Midbrain (tissue), 1 donor: ENCODE measurements around the gene GASK1A.
"Not testable (repeated sequence)": the region's sequence is repeated elsewhere in the genome, so short reads cannot be mapped to it uniquely, and the experiment has no call there.

Experiments
- DNase-seq: peaks from one replicate; lab custom pipeline; 2025; lab: John Stamatoyannopoulos, UW

GASK1A gene

DNA sequence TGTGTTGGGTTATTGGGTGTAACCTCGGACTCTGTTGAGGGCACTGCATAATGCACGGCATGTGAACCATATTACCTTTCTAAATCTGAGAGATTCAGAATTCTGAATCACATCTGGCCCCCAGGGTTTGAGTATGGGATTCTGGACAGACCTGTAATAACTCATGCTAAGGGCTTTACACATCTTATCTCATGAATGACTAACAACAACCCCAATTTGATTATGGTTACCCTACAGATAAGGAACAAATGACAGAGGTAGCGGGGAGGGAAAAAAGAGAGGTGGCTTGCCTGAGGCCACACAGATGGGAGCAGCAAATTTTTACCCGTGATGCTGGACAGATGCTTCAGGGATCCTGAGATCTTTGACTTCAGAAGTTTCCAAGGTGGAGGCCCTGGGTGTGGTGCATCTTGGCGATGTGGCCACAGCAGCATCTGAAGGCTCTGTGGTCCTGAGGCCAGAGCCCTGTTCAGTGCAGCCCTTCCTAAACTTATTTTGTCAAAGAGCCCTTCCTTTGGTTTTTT is 83.0 kb downstream of the GASK1A start:
- DNase-seq, result no peak

DNA sequence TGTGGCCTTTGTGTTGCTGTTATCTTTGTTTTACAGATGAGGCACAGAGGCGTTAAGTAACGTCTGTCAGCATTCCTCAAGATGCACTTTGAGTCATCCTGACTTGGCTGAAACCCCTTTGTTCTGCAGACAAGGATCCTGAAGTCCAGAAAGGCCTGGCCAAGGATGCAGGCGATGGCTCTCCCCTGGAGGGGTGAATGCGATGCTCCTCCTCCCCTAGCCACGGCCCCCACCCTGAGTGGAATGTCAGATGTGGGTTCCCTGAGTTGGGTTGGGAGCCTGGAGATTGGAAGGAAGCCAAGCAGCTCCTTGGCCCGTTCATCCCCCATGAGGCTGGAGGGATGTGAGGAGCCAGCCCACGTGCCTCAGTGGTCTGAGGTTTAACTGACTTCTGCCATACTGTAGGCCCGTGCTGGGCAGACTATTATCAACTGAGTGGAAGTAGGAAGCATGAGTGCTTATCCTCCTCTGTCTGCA is 83.5 kb downstream of the GASK1A start:
- DNase-seq, result no peak

DNA sequence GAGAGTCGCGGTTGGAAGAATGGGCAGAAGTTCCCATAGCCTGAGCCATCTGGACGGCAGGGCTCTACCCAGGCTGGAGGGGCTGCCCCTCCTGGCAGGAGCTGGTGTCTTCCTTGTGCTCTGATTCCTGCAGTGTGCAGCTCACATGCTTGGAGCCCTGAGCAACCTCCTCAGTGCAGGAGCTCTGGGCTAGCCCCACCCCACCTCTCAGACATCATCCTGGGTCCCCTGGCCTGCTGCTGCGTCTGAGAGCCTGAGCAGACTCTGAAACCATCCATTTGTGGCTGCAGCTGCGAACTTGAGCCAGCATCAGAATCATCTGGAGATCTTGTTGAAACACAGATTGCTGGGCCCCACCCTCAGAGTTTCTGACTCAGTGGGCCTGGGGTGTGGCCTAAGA is 84.0 kb downstream of the GASK1A start:
- no peak for DNase-seq

DNA sequence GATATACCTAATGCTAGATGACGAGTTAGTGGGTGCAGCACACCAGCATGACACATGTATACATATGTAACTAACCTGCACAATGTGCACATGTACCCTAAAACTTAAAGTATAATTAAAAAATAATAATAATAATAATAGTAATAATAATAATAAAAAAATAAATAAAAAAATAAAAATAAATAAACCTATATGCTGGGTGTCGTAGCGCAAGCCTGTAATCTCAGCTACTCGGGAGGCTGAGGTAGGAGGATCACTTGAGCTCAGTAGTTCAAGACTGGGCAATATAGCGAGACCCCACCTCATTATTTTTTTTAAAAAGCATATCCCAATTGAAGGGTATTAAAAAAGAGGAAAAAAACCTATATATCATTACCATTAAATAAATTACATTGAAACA is 91.6 kb downstream of the GASK1A start:
- DNase-seq, result not testable (repeated sequence)

DNA sequence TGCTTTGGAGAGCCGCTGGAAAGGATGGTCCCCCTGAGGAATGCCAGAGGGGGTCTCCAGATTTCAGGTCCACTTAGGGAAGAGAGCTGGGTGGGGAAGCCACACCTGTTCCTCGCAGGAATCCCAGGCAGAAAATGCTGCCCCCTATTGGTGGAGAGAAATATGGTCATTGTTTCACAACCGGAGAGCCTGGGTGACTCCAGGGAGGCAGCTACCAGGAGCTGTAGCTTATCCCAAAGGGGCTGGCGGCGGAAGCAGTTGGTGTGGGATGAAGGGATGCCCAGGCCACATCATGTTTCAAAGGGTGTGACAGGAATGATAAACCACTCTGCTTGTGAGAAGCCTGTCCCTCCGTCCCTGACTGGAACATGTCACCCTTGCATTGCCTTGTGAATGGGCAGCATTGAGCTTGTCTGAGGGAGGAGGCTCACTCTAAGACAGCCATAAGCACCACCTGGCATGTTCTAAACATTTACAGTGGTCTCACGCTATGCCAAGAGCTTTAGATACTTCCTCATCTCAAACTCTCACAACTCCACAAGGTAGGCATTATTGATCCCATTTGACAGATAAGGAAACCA is 92.3 kb downstream of the GASK1A start:
- no peak for DNase-seq

DNA sequence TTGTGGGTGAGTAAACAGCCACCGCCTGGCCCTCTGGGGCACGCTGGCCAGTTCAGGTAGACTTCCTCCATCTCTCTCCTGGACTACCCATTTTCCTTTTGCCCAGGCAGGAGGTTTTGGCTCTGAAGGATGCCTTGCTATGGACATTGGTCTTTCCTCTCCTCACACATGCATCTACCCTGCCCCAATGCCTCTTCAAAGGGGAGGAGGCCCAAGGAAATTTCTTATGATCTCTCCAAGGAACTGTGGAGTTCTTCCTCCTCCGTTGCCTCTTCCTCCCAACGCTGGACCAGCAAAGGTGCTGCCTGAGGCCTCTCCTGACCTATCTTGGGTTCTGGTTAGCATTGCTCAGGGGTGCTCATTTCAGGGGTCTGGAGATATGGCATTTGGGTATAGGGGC is 93.2 kb downstream of the GASK1A start:
- no peak for DNase-seq

DNA sequence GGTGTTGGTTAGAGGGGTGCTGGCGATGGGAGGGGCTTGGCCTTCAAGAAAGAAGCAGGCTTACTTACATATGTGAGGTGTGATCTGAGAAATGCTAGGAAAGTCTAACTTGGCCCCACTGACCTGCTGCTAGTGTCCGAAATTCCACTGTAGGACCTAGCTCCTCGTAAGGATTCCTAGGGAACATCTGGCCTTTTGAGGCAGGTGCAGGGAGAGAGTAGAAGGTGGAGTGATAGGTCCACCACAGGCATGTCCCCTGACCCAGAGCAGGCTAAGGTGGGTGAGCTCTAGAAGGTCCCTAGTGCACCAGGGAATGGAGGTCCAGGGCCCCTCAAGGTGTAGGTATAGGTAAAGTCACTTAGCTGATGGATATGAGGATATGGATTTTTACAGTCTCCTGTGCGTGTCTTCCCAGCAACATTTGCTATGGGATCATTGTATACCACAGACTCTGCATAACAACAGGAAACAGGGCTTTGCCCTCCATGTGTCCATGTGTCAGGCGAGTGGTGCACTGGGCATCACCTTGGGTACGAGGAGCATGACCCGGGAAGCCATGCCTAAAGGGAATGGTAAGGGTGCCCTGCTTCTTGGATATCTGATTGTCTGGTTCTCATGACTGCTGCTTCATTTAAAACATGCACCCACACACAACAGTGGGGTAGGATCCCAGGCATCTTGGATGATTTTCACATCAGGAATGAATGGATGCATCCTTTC is 94.2 kb downstream of the GASK1A start:
- DNase-seq, result no peak

DNA sequence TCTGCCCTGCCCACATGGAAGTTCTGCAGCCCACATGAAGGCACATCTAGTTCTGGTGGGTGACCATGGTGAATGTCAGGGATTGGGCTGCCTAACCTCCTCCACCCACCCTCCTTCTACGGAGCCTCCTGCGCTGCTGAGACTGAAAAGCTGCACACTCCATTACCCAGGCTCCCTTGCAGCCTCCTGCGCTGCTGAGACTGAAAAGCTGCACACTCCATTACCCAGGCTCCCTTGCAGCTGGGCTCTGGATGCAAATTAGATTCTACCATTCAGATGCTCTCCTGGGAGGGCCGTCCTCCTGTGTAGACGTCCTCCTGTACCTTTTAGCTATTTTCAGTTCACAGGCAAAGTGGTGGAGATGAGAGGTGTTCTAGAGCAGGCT is 94.7 kb downstream of the GASK1A start:
- no peak for DNase-seq

DNA sequence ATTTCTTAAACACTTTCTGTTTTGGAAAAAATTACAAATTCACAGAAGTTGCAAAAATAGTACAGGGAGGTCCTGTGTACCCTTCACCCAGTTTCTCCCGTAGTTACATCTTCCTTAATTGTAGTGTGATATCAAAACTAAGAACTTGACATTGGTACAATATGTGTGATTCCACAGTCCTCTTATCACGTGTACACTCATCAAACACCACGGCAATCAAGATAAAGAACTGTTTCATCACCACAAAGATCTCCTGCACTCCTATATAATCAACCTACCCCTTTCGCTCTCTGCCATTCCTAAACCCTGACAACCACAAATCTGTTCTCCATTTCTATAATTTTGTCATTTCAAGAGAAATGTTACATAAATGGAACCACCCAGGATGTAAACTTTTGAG is 95.4 kb downstream of the GASK1A start:
- no peak for DNase-seq

DNA sequence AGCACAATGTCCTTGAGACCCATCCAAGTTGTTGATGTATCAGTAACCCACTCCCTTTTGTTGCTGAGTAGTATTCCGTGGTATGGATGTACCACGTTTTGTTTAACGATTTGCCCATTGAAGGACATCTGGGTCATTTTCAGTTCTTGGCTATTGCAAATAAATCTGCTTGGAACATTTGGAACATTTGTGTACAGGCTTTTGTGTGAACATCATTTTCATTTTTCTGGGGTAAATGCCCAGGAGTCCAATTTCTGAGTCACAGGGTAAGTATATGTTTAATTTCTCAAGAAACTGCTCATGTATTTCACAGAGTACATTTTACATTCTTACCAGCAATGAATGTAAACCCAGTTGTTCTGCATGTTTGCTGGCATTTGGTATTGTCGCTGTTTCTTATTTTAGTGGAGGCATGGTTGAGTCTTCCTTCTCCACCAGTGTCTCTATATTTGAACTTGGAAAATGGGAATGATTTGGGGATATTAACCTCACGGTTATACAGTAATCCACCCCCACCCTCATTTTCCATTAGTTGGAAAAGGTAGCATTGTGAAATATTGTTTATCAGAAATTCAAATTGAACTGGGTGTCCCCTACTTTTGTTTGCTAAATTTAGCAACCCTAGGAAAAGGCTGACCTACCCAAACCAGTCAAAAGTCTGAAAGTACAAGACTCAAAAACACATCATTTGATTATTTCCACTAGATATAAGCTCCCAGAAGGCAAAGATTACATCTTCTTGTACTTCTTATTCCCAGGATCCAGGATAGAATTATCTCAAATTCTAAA is 96.0 kb downstream of the GASK1A start:
- no peak for DNase-seq

DNA sequence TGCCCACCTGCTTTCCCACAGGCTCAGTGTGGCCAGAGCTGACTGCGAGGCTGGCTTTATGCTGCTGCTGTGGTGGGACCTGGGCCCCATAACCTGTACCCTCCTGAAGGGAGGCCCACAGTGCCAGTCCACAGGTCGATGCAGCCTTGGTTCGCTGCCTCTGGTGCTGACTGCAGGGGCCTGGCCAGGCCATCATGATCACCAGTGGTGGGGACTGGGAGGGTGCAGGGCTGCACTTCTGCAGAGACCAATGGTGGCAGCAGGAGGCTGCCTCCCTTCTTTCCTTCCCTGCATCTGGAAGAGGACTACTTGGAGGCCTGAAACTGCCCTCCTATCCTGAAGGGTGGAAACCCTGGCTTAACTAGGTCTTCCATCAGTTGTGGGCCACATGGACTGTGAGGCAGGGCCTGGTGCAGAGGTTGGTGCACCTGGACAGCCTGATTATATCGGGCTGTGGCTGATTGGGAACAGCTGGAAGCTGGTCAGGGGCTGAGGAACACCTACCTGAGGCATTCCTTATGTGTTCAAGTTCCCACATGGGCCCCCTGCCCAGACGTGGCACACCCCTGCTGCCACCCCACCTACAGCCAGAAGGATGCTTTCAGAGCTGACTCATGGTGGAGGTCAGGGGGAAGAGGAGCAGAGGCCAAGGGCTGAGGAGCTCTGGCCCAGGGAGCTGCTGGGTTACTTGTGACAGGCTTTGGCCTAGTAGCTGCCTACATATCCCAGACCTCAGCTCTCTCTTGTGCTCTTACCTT is 97.0 kb downstream of the GASK1A start:
- no peak for DNase-seq

DNA sequence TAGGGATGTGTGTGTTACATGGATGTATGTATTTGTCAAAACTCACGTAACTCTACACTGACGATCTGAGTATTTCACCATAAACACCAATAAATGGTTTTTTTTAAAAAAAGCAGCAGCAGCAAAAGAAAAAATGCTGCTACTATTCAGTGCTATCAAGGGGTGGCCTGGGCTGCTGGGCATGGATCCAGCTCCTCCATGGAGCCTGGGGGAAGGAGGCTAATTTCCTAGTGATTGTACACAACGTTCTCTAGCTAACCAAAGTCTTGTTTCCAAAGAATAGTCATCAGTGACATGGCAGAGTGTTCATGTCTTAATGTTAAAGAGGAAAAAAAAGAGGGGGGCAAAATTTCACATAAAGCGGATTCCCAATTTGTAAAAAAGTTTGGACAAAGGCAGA is 97.7 kb downstream of the GASK1A start:
- DNase-seq, result no peak

DNA sequence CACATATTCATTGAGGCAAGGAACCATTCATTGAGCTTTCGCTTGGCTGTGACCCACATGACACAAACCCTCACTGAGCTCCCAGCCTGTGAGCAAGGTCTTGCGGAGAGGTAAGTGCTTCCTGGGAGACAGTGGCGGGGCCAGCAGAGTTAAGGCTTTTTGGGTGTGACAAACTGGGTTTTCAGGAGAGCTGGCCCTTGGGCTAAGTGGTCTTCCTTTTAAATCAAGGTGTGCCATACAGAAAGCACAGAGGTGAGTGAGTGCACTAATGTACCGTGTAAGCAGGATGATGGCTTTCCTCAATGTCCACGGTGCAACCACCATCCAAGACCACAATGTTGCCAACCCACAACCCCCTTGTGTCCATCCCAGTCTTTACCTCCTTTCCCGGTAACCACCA is 98.2 kb downstream of the GASK1A start:
- no peak for DNase-seq

DNA sequence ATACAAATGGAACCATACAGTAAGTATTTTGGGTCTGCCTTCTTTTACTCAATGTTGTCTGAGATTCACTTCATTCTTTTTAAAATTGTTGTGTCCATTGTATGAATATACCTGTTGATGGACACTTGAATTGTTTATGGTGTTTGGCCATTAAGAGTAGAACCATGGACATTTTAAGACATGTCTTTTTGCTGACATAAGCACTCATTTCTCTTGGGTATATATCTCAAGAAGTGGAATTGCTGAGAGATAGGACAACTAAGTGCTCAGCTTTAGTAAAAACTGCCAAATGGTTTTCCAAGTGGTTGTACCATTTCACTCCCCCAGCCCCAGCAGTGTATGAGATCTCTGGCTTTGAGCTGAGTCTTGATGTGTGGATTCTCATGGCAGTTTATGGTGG is 98.6 kb downstream of the GASK1A start:
- DNase-seq, result no peak

DNA sequence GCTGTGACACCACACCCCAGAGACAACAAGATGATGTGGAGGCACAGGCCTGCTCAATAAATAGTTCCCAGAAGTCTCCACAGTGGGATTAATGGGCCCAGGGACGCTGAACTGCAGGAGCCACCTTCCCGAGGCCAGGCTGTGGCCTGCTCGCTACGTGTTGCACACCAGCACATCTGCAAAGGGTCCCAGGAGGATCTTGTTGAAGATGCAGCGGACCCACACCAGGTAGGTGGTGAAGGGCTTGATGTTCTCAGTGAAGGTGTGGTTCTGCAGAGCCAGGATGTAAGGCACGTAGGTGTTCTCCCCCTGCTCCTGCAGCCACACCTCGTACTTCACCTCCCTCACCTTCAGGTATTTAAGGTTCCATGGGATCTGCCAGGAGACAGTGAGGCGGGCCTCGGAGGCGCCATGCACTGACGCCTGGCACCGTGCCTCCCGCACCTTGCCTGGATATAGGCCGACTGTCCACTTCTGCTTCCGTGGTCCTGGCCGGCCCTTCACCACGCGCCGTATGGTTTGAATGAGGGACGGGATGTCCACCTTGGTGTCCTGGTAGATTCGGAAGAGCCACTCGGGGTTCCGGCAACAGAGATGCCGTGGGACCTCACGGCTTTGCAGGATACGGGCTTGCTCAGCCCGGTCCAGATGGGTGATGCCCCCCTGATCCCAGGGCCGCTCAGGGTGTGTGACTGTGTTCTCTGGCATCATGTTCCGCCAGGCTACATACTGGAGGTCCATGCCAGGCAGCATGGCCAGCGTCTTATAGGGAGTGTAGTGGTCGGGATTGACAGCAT is 100.6 kb downstream of the GASK1A start:
- no peak for DNase-seq

DNA sequence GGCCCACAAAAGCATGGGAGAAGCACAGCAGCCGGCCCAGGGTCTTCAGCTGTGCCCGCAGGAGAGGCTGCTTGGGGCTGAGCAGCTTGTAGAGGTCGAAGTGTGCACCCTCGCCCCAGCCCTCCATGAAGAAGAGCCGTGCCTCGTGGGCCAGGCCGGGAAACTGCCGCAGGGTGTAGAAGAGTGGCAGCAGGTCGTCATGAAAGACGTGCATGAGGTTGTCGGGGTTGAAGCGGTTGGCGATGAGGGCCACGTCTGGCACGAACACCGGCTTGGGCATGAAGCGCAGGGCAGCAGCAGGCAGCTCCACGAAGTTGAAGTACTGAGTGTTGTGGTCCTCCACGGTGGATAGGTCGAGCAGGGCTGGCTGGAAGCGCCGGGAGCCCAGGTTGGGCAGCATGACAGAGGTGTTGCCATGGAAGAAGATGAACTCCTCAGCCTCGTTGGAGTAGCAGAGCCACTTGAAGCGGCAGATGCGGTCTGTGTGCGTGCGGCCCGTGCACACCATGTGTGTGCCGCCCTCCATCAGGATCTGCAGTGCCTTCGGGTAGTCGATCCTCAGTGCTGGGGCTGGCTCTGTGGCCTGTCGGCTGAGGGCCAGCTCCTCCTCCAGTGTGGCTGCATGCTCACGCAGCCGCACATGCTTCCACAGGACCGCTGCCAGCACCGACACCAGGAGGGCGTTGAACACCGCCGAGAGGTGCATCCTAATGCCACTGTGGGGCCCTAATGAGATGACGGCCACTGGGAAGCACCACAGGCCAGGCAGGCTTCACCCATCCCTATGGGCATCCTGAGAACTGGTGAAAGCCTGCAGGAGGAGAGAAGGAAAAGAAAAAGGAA is 101.8 kb downstream of the GASK1A start:
- DNase-seq, result no peak

DNA sequence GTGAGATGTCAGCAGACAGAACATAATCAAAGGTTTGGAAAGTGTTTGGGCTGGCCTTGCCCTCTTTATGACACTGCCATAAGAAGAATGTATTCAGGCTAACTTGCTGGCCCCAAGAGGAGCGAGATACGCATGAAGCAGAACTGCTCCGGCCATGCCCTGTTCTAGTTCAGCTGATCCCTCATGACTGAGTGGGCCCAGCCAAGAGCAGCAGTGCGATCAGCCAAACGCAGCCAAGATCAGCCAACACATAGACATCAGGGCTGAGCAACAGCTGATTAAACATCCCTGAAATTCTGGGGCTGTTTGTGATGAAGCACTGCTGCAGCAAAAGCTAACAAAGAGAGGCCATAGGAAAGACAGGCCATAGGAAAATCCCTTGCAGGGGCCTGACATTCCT is 102.7 kb downstream of the GASK1A start:
- no peak for DNase-seq

DNA sequence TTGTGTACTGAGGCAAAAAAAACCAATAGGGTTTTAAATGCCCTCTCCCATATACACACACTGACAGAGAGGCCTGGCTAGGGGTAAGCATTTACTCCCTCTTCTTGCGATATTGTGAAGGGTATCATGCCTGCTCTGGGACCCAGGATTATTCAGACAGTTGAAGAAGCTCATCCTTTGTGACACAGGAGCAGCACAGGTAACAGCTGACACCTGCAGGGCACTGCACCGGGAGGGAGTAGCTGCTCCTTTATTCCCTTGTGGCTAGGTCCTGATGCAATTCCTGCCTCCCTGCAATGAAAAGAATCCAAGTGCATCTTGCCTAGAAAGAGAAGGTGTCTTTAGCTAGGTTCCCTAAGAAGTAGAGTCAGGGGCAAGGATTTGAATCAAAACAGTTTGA is 103.3 kb downstream of the GASK1A start:
- no peak for DNase-seq

DNA sequence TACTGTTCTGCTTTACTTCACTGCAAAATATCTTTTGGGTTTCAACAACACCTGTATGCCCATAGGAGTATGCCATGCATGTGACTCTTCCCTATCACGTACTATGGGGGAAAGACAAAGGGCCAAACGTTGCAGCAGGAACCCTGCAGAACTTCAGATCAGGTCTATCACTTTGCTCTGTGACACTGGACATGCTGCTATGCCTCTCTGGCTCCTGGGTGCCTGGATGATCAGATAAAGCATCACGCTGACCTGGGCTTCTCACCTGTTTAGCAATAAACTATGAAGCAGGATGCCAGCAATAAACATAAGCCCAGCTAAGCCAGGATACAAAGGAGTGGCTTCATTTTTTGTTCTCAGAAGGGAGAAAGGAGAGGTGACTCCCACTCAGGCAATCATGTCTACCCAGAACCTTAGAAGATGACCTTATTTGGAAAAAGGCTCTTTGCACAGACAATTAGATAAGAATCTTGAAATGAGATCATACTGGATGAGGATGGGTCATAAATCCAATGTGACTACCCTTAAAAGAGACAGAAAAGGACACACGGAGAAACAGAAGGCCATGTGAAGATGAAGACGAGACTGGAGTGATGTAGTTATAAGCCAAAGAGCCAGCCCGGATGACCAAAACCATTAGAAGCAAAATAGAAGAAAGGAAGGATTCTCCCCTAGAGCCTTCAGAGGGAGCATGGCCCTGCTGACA is 107.5 kb downstream of the GASK1A start:
- DNase-seq, result no peak

DNA sequence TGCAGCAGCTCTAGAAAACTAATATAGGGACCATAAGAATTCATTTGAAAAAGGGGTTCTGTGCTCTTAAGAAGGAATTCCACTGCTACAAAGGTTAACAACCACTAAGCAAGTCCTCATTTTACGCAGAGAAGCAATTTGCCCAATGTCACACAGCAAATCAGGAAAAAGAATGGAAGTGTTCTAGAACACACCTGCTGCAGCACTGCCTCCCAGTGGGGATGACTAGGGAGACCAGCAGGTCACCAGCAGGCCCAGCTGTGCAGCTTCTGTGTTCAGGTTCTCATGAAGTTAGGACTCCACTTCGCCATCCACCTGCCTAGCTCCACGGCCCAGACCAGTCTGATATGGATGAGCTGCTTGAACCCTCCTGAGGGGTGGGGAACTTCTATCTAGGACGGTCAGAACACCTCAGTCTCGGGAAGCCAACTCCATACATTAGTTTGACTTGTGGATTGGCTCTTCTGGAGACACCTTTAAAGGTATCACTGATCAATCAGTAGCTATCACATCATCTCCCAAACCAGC is 108.2 kb downstream of the GASK1A start:
- no peak for DNase-seq
